H7 (cell line): ENCODE measurements around the gene ERG. TPM values are rescaled to one million over a fixed set of nuclear protein-coding genes. Genes with fewer than 3 reads are reported as not detected.

Experiments
- DNase-seq: peaks from one replicate; pipeline ENCODE4 v3.0.0; 2012
- H3K27me3 ChIP-seq: 2 replicates; pipeline ENCODE4 v1.6.0; 2011; ENCODE audit warnings: mild to moderate bottlenecking, low read length; ENCODE audit not compliant: control insufficient read depth, insufficient read depth
- H3K36me3 ChIP-seq: replicated peaks from 2 replicates; pipeline ENCODE4 v1.5.1; 2011; ENCODE audit warnings: low read length; ENCODE audit not compliant: control insufficient read depth, insufficient read depth
- H3K4me3 ChIP-seq: 2 replicates; pipeline ENCODE4 v1.5.1; 2011; ENCODE audit warnings: low read depth, mild to moderate bottlenecking, control low read depth, low read length, moderate library complexity; ENCODE audit not compliant: insufficient read depth
- total RNA-seq: library from RNA; depleted of rRNA; stranded (reverse); fragments of >200 nt; shearing (Covaris generic); gene quantifications from 2 replicates; pipeline ENCODE4 v1.2.3, GENCODE V29; 2014; rRNA removed

Gene ERG
- 0.37 and 1.5 TPM in 2 replicates for total RNA-seq

GRCh38 chr21:38498057-38498833, at the start of gene ERG:
Gene ERG, minus strand, starts transcription at chr21:38498477. Its CDS starts 97 bp downstream, at chr21:38498380.
- no peak within 1 kb of the TSS for H3K4me3 ChIP-seq
- DNase-seq: no peak
- no peaks in the 10 kb centered on the region for H3K36me3 ChIP-seq
- no peaks in the 10 kb centered on the region for H3K27me3 ChIP-seq

GRCh38 chr21:38544661-38545060, 46.4 kb upstream of the ERG start:
- H3K4me3 ChIP-seq: no peak overlapping the region
- no peaks in the 10 kb centered on the region for H3K36me3 ChIP-seq
- H3K27me3 ChIP-seq: no peaks in the 10 kb centered on the region
- DNase-seq: no peak

- no peak for DNase-seq
- no peaks in the 10 kb centered on the region for H3K36me3 ChIP-seq
- no peak overlapping the region for H3K4me3 ChIP-seq
- no peaks in the 10 kb centered on the region for H3K27me3 ChIP-seq
Measured at GRCh38 chr21:38542263-38542662, 44.0 kb upstream of the ERG start.

- H3K36me3 ChIP-seq: no peaks in the 10 kb centered on the region
- H3K27me3 ChIP-seq: no peaks in the 10 kb centered on the region
Measured at GRCh38 chr21:38538353-38538752, 40.1 kb upstream of the ERG start.

GRCh38 chr21:38534591-38534990, 36.3 kb upstream of the ERG start:
- no peak for DNase-seq
- no peaks in the 10 kb centered on the region for H3K36me3 ChIP-seq

More at GRCh38 chr21:38538353-38538752, 40.1 kb upstream of the ERG start:
- no peak for DNase-seq
- no peak overlapping the region for H3K4me3 ChIP-seq

GRCh38 chr21:38533887-38534286, 35.6 kb upstream of the ERG start:
- H3K36me3 ChIP-seq: no peaks in the 10 kb centered on the region
- H3K4me3 ChIP-seq: no peak overlapping the region
- peak; percentile 7 for DNase-seq
- H3K27me3 ChIP-seq: no peaks in the 10 kb centered on the region

More at GRCh38 chr21:38534591-38534990, 36.3 kb upstream of the ERG start:
- Histone ChIP-seq H3K4me3 (no peak overlapping the region), H3K27me3 (no peaks in the 10 kb centered on the region)

- DNase-seq: no peak
- Histone ChIP-seq H3K4me3 (no peak overlapping the region), H3K27me3 (no peaks in the 10 kb centered on the region), H3K36me3 (no peaks in the 10 kb centered on the region)
Measured at GRCh38 chr21:38531591-38531990, 33.3 kb upstream of the ERG start.

- H3K4me3 ChIP-seq: no peak overlapping the region
- no peak for DNase-seq
- H3K36me3 ChIP-seq: no peaks in the 10 kb centered on the region
- H3K27me3 ChIP-seq: no peaks in the 10 kb centered on the region
Measured at GRCh38 chr21:38531039-38531541, 32.8 kb upstream of the ERG start.

- no peaks in the 10 kb centered on the region for H3K27me3 ChIP-seq
- H3K4me3 ChIP-seq: no peak overlapping the region
- H3K36me3 ChIP-seq: no peaks in the 10 kb centered on the region
- DNase-seq: no peak
Measured at GRCh38 chr21:38527737-38528136, 29.5 kb upstream of the ERG start.

- H3K36me3 ChIP-seq: no peaks in the 10 kb centered on the region
- H3K4me3 ChIP-seq: no peak overlapping the region
- no peak for DNase-seq
- H3K27me3 ChIP-seq: no peaks in the 10 kb centered on the region
Measured at GRCh38 chr21:38525454-38525853, 27.2 kb upstream of the ERG start.

GRCh38 chr21:38524168-38525153, 26.2 kb upstream of the ERG start:
- no peaks in the 10 kb centered on the region for H3K36me3 ChIP-seq
- H3K27me3 ChIP-seq: no peaks in the 10 kb centered on the region
- no peak overlapping the region for H3K4me3 ChIP-seq
- no peak for DNase-seq

- no peaks in the 10 kb centered on the region for H3K27me3 ChIP-seq
- no peak for DNase-seq
- H3K36me3 ChIP-seq: no peaks in the 10 kb centered on the region
- H3K4me3 ChIP-seq: no peak overlapping the region
Measured at GRCh38 chr21:38520511-38520910, 22.2 kb upstream of the ERG start.

GRCh38 chr21:38511662-38512243, 13.5 kb upstream of the ERG start:
- DNase-seq: no peak
- Histone ChIP-seq H3K4me3 (no peak overlapping the region), H3K27me3 (no peaks in the 10 kb centered on the region), H3K36me3 (no peaks in the 10 kb centered on the region)

GRCh38 chr21:38511198-38511597, 12.9 kb upstream of the ERG start:
- Histone ChIP-seq H3K27me3 (no peaks in the 10 kb centered on the region), H3K4me3 (no peak overlapping the region), H3K36me3 (no peaks in the 10 kb centered on the region)
- no peak for DNase-seq
